H1 (cell line): ENCODE measurements around the gene OR6K6. TPM values are rescaled to one million over a fixed set of nuclear protein-coding genes. Genes with fewer than 3 reads are reported as not detected.

Experiments
- CTCF ChIA-PET: fragments of 300-600 bp; sonication (Branson Sonifier 250); formaldehyde crosslinking; loops from one replicate; lab custom pipeline; 2021; ENCODE audit not compliant: partially characterized antibody; lab: Charles Lee
- POLR2A ChIA-PET: fragments of 300-600 bp; sonication (Branson Sonifier 250); formaldehyde crosslinking; loops from one replicate; lab custom pipeline; 2021; ENCODE audit warnings: inconsistent platforms; ENCODE audit not compliant: partially characterized antibody; lab: Charles Lee
- DNase-seq, 2 experiments: peaks; one replicate each; pipeline versions ENCODE4 v3.0.0 to v3.0.0-alpha.2; 2010 to 2022; ENCODE audit warnings: low spot score in 2 of 2, low read depth in 1 of 2, mixed read lengths in 1 of 2
- FAIRE-seq: peaks from 2 replicates; lab custom pipeline; 2011; peaks lifted over from hg19 to GRCh38; lab: Jason Lieb, UNC
- H2AFZ ChIP-seq: 2 replicates; pipeline ENCODE4 v1.8.1; 2012; ENCODE audit warnings: low read length, inconsistent platforms
- H2AK5ac ChIP-seq: 2 replicates; pipeline ENCODE4 v1.6.1; 2013; ENCODE audit warnings: low read depth, low read length
- H2BK120ac ChIP-seq: replicated peaks from 2 replicates; pipeline ENCODE3; 2013; ENCODE audit warnings: low read depth, low read length, inconsistent platforms
- H2BK12ac ChIP-seq: 2 replicates; pipeline ENCODE4 v1.6.1; 2013; ENCODE audit warnings: low read depth, low read length
- H2BK15ac ChIP-seq: 2 replicates; pipeline ENCODE4 v1.6.1; 2013; ENCODE audit warnings: low read length
- H2BK20ac ChIP-seq: 2 replicates; pipeline ENCODE4 v1.6.1; 2013; ENCODE audit warnings: low read length
- H2BK5ac ChIP-seq: 2 replicates; pipeline ENCODE4 v1.6.1; 2013; ENCODE audit warnings: low read depth, low read length
- H3K14ac ChIP-seq: 2 replicates; pipeline ENCODE4 v1.6.1; 2013; ENCODE audit warnings: inconsistent platforms; ENCODE audit not compliant: insufficient read length
- H3K18ac ChIP-seq: 2 replicates; pipeline ENCODE4 v1.6.1; 2013; ENCODE audit warnings: low read length; ENCODE audit errors: extremely low read depth
- H3K23ac ChIP-seq: 2 replicates; pipeline ENCODE4 v1.6.1; 2013; ENCODE audit warnings: inconsistent platforms; ENCODE audit not compliant: insufficient read length
- H3K23me2 ChIP-seq: 2 replicates; pipeline ENCODE4 v1.6.1; 2013; ENCODE audit warnings: low read depth, low read length
- H3K27ac ChIP-seq: 2 replicates; pipeline ENCODE4 v1.6.1; 2011; ENCODE audit warnings: low read depth, low read length, inconsistent platforms
- H3K27me3 ChIP-seq, 4 experiments: replicated peaks in 1 of 4; 1 replicate in 1 of 4; 2 replicates in 3 of 4; pipeline versions ENCODE4 v1.6.1 to v1.8.1; 2011 to 2013; ENCODE audit warnings: low read length in 3 of 4, mild to moderate bottlenecking in 3 of 4, inconsistent platforms in 2 of 4, mixed read lengths in 2 of 4, moderate library complexity in 1 of 4; ENCODE audit not compliant: control insufficient read depth in 3 of 4, insufficient read depth in 3 of 4; ENCODE audit errors: extremely low read depth in 1 of 4
- H3K36me3 ChIP-seq, 4 experiments: 2 replicates each; pipeline versions ENCODE4 v1.6.1 to v1.8.1; 2011 to 2013; ENCODE audit warnings: mild to moderate bottlenecking in 4 of 4, low read length in 3 of 4, moderate library complexity in 2 of 4, control low read depth in 1 of 4, inconsistent platforms in 1 of 4; ENCODE audit not compliant: insufficient read depth in 4 of 4, control insufficient read depth in 2 of 4
- H3K4ac ChIP-seq: replicated peaks from 2 replicates; pipeline ENCODE3; 2013; ENCODE audit warnings: low read length, low read depth, mixed read lengths, inconsistent platforms; ENCODE audit not compliant: insufficient read length
- H3K4me1 ChIP-seq, 4 experiments: replicated peaks in 1 of 4; 1 replicate in 1 of 4; 2 replicates in 3 of 4; pipeline versions ENCODE4 v1.6.1 to v1.8.1; 2011 to 2013; ENCODE audit warnings: low read length in 3 of 4, inconsistent platforms in 2 of 4, mixed read lengths in 1 of 4; ENCODE audit not compliant: insufficient read depth in 4 of 4, control insufficient read depth in 3 of 4
- H3K4me2 ChIP-seq, 2 experiments: 2 replicates each; pipeline versions ENCODE4 v1.6.1 to v1.8.1; 2011 to 2013; ENCODE audit warnings: low read depth in 2 of 2, low read length in 2 of 2, control low read depth in 1 of 2, inconsistent platforms in 1 of 2, mild to moderate bottlenecking in 1 of 2; ENCODE audit not compliant: insufficient read depth in 1 of 2
- H3K4me3 ChIP-seq, 4 experiments: fragments of 200-600, 300-600 bp in 1 of 4; sonication (generic), shearing (Covaris generic), sonication (Bioruptor Twin) in 1 of 4; 2 replicates each; pipeline versions ENCODE4 v1.5.1 to v1.8.1; 2011 to 2016; ENCODE audit warnings: low read length in 4 of 4, low read depth in 3 of 4, control low read depth in 2 of 4, inconsistent platforms in 2 of 4, mild to moderate bottlenecking in 2 of 4, mixed read lengths in 1 of 4, moderate library complexity in 1 of 4; ENCODE audit not compliant: insufficient read depth in 2 of 4; ENCODE audit errors: extremely low read depth in 1 of 4
- H3K56ac ChIP-seq: replicated peaks from 2 replicates; pipeline ENCODE3; 2013; ENCODE audit warnings: low read depth, mild to moderate bottlenecking, mixed read lengths, low read length, inconsistent platforms; ENCODE audit not compliant: insufficient read length
- H3K79me1 ChIP-seq: 2 replicates; pipeline ENCODE4 v1.6.1; 2013; ENCODE audit warnings: low read depth, low read length, control low read depth
- H3K79me2 ChIP-seq, 2 experiments: 2 replicates each; pipeline versions ENCODE4 v1.6.1 to v1.8.1; 2012 to 2013; ENCODE audit warnings: low read length in 2 of 2, mild to moderate bottlenecking in 2 of 2, inconsistent platforms in 1 of 2; ENCODE audit not compliant: insufficient read depth in 2 of 2, control insufficient read depth in 1 of 2
- H3K9ac ChIP-seq, 4 experiments: replicated peaks in 1 of 4; 1 replicate in 1 of 4; 2 replicates in 3 of 4; pipeline versions ENCODE4 v1.6.1 to v1.8.1; 2011 to 2013; ENCODE audit warnings: low read depth in 3 of 4, low read length in 3 of 4, control low read depth in 2 of 4, mild to moderate bottlenecking in 2 of 4, moderate library complexity in 2 of 4, inconsistent platforms in 1 of 4; ENCODE audit errors: extremely low read depth in 1 of 4
- H3K9me3 ChIP-seq, 2 experiments: 2 replicates each; pipeline versions ENCODE4 v1.6.1 to v1.8.1; 2012 to 2013; ENCODE audit warnings: mild to moderate bottlenecking in 2 of 2, moderate library complexity in 2 of 2, control low read depth in 1 of 2, inconsistent platforms in 1 of 2, low read depth in 1 of 2, low read length in 1 of 2, mixed read lengths in 1 of 2; ENCODE audit not compliant: insufficient read depth in 2 of 2
- H4K20me1 ChIP-seq, 2 experiments: replicated peaks in 1 of 2; 2 replicates each; pipeline versions ENCODE3 to v1.8.1; 2011 to 2013; ENCODE audit warnings: inconsistent platforms in 2 of 2, low read length in 2 of 2, mild to moderate bottlenecking in 1 of 2; ENCODE audit not compliant: insufficient read depth in 2 of 2, control insufficient read depth in 1 of 2
- H4K5ac ChIP-seq: 2 replicates; pipeline ENCODE4 v1.6.1; 2013; ENCODE audit warnings: low read length, low read depth, mixed read lengths, inconsistent platforms; ENCODE audit not compliant: insufficient read length
- H4K8ac ChIP-seq: 2 replicates; pipeline ENCODE4 v1.8.0; 2013; ENCODE audit warnings: mild to moderate bottlenecking, moderate library complexity, low read length, inconsistent platforms; ENCODE audit not compliant: insufficient read depth; ENCODE audit errors: extremely low read depth
- H4K91ac ChIP-seq: replicated peaks from 2 replicates; pipeline ENCODE3; 2013; ENCODE audit warnings: low read length, mixed read lengths, inconsistent platforms; ENCODE audit not compliant: insufficient read length
- CHD2 ChIP-seq: IDR thresholded peaks from 2 replicates; pipeline ENCODE4 v1.6.1; 2012; ENCODE audit warnings: low read length, improper control_type of control experiment
- CREB1 ChIP-seq: IDR thresholded peaks from 2 replicates; pipeline ENCODE4 v1.6.1; 2012; ENCODE audit warnings: inconsistent platforms
- EGR1 ChIP-seq: IDR thresholded peaks from 2 replicates; pipeline ENCODE4 v1.6.1; 2011; ENCODE audit warnings: low read depth, low read length, borderline replicate concordance
- FOSL1 ChIP-seq: IDR thresholded peaks from 2 replicates; pipeline ENCODE4 v1.6.1; 2011; ENCODE audit warnings: mild to moderate bottlenecking, low read depth, low read length, moderate library complexity; ENCODE audit not compliant: insufficient read depth
- HDAC2 ChIP-seq, 2 experiments: fragments of 300-600 bp in 1 of 2; sonication (generic) in 1 of 2; IDR thresholded peaks; 2 replicates each; pipeline ENCODE4 v1.6.1; 2011 to 2012; ENCODE audit warnings: low read depth in 2 of 2, low read length in 2 of 2, mild to moderate bottlenecking in 2 of 2, moderate library complexity in 2 of 2, borderline replicate concordance in 1 of 2, inconsistent platforms in 1 of 2
- HDAC6 ChIP-seq: IDR thresholded peaks from one replicate; pipeline ENCODE4 v1.7.1; 2012; ENCODE audit warnings: low read depth, mild to moderate bottlenecking, inconsistent platforms, low read length, moderate library complexity
- JUND ChIP-seq: IDR thresholded peaks from 2 replicates; pipeline ENCODE4 v1.6.1; 2011; ENCODE audit warnings: mild to moderate bottlenecking, improper control_type of control experiment, low read length
- NRF1 ChIP-seq: IDR thresholded peaks from 2 replicates; pipeline ENCODE4 v1.6.1; 2011; ENCODE audit warnings: mild to moderate bottlenecking, low read depth, low read length, improper control_type of control experiment
- SIN3A ChIP-seq, 2 experiments: IDR thresholded peaks in 1 of 2; conservative IDR thresholded peaks in 1 of 2; 2 replicates each; pipeline ENCODE4 v1.6.1; 2011 to 2012; ENCODE audit warnings: low read length in 2 of 2, improper control_type of control experiment in 1 of 2, low read depth in 1 of 2, mild to moderate bottlenecking in 1 of 2
- SIX5 ChIP-seq: IDR thresholded peaks from 2 replicates; pipeline ENCODE4 v1.6.1; 2011; ENCODE audit warnings: mild to moderate bottlenecking, low read depth, low read length
- SP1 ChIP-seq: IDR thresholded peaks from 2 replicates; pipeline ENCODE4 v1.6.1; 2011; ENCODE audit warnings: low read depth, low read length
- TAF1 ChIP-seq: IDR thresholded peaks from 2 replicates; pipeline ENCODE4 v1.6.1; 2011; ENCODE audit warnings: mild to moderate bottlenecking, low read depth, low read length
- TBP ChIP-seq: IDR thresholded peaks from 2 replicates; pipeline ENCODE4 v1.6.1; 2011; ENCODE audit warnings: low read depth, low read length, improper control_type of control experiment
- TCF12 ChIP-seq: IDR thresholded peaks from 2 replicates; pipeline ENCODE4 v1.6.1; 2011; ENCODE audit warnings: low read depth, mild to moderate bottlenecking, low read length
- whole genome bisulfite sequencing, 2 experiments: shearing (Covaris generic) in 1 of 2; methylation state at CpG; one replicate each; pipeline versions ENCODE4 v1.1.6 to v1.1.7; 2013 to 2015; ENCODE audit warnings: low lambda C conversion rate in 2 of 2, mixed read lengths in 2 of 2, inconsistent platforms in 1 of 2, low coverage in 1 of 2, missing lambda C conversion rate in 1 of 2; ENCODE audit not compliant: insufficient replicate concordance in 2 of 2, insufficient coverage in 1 of 2, insufficient read length in 1 of 2; ENCODE audit errors: extremely low coverage in 1 of 2, missing lambda C conversion rate in 1 of 2; 5-methylcytosine and 5-hydroxymethylcytosine counted together
- polyA plus RNA-seq, 7 experiments: library from polyadenylated mRNA; depleted of rRNA in 3 of 7; stranded (reverse) in 5 of 7; unstranded in 2 of 7; fragments of >200 nt in 5 of 7; fragments of 200-250 nt in 2 of 7; gene quantifications; 1 replicate in 5 of 7; 2 replicates in 1 of 7; 4 replicates in 1 of 7; pipeline versions ENCODE4 v1.2.1 to v1.2.3, GENCODE V29; 2011 to 2013; ENCODE audit warnings: missing spikeins in 2 of 7, mixed read lengths in 2 of 7
- total RNA-seq: library from RNA; stranded (reverse); fragmentation: NEBNext Ultra II Directional; extraction: Animal tissue kit (Norgen Biotek cat#: 25700); gene quantifications from 2 replicates; pipeline ENCODE4 v1.2.1, GENCODE V29; 2021
- TF ChIP-seq, protein P1 (sequence below): IDR thresholded peaks from 2 replicates; pipeline ENCODE4 v1.6.1; 2011; ENCODE audit warnings: low read length, improper control_type of control experiment

The OR6K6 gene
- total and polyA plus RNA-seq, 2 of the 8 experiments (the other 6 are each of a cell fraction or from before 2014, with no cell fraction given), result not detected

DNA sequence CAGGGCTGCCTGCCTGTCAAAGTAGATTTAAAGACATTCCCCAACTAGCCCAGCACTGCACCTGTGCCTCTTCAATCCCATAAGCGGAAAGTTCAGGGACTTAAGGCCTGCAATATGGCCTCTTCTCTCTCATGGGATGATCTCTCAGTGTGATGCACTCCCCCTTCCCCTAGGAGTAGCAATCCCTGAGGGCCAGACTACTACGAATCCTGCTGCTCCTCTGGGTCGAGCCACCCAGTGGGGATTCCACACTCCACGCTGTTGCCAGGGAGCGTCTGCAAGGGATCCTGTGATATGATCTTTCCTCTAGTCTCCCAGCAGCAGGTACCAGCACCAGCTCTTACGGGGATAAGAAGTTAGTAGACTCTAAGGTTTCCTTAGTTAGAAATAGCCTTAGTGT, 39.7 kb downstream of the OR6K6 start:
- Histone ChIP-seq H3K27ac (no peak overlapping the region), H3K18ac (no peak overlapping the region), H3K4ac (no peak overlapping the region), H2BK120ac (no peak overlapping the region), H3K9ac (no peak overlapping the region), H3K4me2 (no peak overlapping the region), H3K79me1 (no peaks in the 10 kb centered on the region), H2AK5ac (no peak overlapping the region), H4K20me1 (no peaks in the 10 kb centered on the region), H3K4me3 (no peak overlapping the region), H3K23me2 (no peaks in the 10 kb centered on the region), H3K56ac (no peak overlapping the region), H2BK20ac (no peak overlapping the region), H4K5ac (no peak overlapping the region), H2BK15ac (no peak overlapping the region), H4K8ac (no peak overlapping the region), H2BK12ac (no peak overlapping the region), H3K14ac (no peak overlapping the region), H4K91ac (no peak overlapping the region), H3K23ac (no peak overlapping the region), H3K9me3 (no peaks in the 10 kb centered on the region), H3K4me1 (no peaks in the 10 kb centered on the region), H3K36me3 (no peaks in the 10 kb centered on the region), H2BK5ac (no peak overlapping the region), H3K79me2 (no peaks in the 10 kb centered on the region), H3K27me3 (no peaks in the 10 kb centered on the region), H2AFZ (peak overlapping the region; percentile 81)
- WGBS, 2 experiments, result 85% methylated on average over 6 of the region's 6 CpGs; no CpG with 5 or more reads in 1 of the 2 experiments
- DNase-seq (no peak), FAIRE-seq (no peak)
- ChIA-PET POLR2A (no interaction called here), CTCF (interaction anchor here (0.5 to 2.9 kb wide), 25 partner anchors 9 to 982 kb away, joined by 3 to 10 read pairs (median 4); no protein-coding TSS in a partner anchor)
- no peak for TF ChIP-seq CHD2
- TF ChIP-seq, protein P1, sequence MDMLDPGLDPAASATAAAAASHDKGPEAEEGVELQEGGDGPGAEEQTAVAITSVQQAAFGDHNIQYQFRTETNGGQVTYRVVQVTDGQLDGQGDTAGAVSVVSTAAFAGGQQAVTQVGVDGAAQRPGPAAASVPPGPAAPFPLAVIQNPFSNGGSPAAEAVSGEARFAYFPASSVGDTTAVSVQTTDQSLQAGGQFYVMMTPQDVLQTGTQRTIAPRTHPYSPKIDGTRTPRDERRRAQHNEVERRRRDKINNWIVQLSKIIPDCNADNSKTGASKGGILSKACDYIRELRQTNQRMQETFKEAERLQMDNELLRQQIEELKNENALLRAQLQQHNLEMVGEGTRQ, result no peak
- TF ChIP-seq NRF1, result no peak
- no peak for TF ChIP-seq SIX5
- TF ChIP-seq FOSL1, result no peak
- TF ChIP-seq JUND, result no peak
- TF ChIP-seq CREB1, result no peak
- no peak for TF ChIP-seq TAF1
- TF ChIP-seq TBP, result no peak
- TF ChIP-seq SP1, result no peak
- TF ChIP-seq HDAC2 (IDR thresholded peaks at IDR 0.05; ENCODE audit: borderline replicate concordance in 1 of 2, low read depth in 2 of 2, low read length in 2 of 2), result no peak
- TF ChIP-seq SIN3A (conservative IDR thresholded peaks at IDR 0.05 in 1 of 2, IDR thresholded peaks at IDR 0.05 in 1 of 2; ENCODE audit: low read depth in 1 of 2, low read length in 2 of 2), result no peak
- TF ChIP-seq EGR1, result no peak
- TF ChIP-seq HDAC6, result no peak
- TF ChIP-seq TCF12, result no peak
